ENCODE results near the gene CENPQ. TPM values are rescaled to one million over a fixed set of nuclear protein-coding genes. Genes with fewer than 3 reads are reported as not detected.

Gene CENPQ
- total RNA-seq, 1 experiment from 2014 or later = 5.5 TPM

DNA sequence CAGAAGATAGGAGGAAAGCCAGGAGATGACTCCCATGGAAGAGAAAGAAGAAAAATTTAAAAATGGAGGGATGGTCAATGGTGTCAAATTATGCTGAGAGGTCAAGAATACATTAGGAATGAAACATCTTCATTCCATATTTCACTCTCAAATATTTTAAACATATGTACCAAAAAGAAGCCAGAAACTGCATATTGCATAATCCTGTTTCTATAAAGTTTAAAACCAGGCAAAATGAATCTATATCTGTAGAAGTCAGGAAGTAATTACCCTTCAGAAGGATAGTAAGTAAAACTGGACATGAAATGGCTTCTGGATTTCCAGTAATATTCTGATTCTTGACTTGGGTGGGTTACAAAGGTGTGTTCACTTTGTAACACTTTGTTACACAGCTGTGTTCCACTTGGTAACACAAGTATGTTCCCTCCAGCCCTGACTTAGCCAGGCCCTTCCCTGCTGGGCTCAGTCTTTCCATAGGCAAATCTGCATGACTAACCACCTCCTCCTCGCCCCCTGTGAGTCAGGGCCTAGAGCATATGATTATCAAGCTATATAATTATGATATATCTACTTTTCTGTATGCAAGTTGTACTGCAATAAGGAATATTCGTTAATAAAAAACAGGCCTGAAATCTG lies 67.1 kb downstream of the CENPQ start:
- Histone ChIP-seq H3K9me3 (ENCODE audit: control insufficient read depth, insufficient read depth, low read depth, low read length) (no peaks in the 10 kb centered on the region), H3K27me3 (ENCODE audit: control insufficient read depth, insufficient read depth, low read length) (no peaks in the 10 kb centered on the region), H3K4me1 (ENCODE audit: control insufficient read depth, insufficient read depth, low read length) (no peaks in the 10 kb centered on the region), H3K27ac (ENCODE audit: low read length) (no peak overlapping the region), H3K36me3 (ENCODE audit: control insufficient read depth, insufficient read depth, low read length) (no peaks in the 10 kb centered on the region; the same call in 1 of the 2 replicates), H3K4me3 (ENCODE audit: low read depth in 2 of 2, low read length in 2 of 2) (no peak overlapping the region)
- DNase-seq (ENCODE audit: low read depth, low spot score) = no peak
- intact Hi-C loops (cut with micrococcal nuclease; ENCODE audit: unreplicated experiment) (no loop called here), in situ Hi-C loops (cut with HindIII; ENCODE audit: low pct_unique_long_range_greater_than_20kb, low sequenced_read_pairs) (no loop called here)
- TF ChIP-seq SIN3A (IDR thresholded peaks at IDR 0.05; ENCODE audit: borderline replicate concordance, insufficient read depth, low read depth, low read length) (no peak), TCF7L2 (IDR thresholded peaks at IDR 0.05; ENCODE audit: low read depth, low read length) (no peak), POLR2AphosphoS5 (IDR thresholded peaks at IDR 0.05; ENCODE audit: low read depth, low read length) (no peak)
- TF ChIP-seq, protein P1, sequence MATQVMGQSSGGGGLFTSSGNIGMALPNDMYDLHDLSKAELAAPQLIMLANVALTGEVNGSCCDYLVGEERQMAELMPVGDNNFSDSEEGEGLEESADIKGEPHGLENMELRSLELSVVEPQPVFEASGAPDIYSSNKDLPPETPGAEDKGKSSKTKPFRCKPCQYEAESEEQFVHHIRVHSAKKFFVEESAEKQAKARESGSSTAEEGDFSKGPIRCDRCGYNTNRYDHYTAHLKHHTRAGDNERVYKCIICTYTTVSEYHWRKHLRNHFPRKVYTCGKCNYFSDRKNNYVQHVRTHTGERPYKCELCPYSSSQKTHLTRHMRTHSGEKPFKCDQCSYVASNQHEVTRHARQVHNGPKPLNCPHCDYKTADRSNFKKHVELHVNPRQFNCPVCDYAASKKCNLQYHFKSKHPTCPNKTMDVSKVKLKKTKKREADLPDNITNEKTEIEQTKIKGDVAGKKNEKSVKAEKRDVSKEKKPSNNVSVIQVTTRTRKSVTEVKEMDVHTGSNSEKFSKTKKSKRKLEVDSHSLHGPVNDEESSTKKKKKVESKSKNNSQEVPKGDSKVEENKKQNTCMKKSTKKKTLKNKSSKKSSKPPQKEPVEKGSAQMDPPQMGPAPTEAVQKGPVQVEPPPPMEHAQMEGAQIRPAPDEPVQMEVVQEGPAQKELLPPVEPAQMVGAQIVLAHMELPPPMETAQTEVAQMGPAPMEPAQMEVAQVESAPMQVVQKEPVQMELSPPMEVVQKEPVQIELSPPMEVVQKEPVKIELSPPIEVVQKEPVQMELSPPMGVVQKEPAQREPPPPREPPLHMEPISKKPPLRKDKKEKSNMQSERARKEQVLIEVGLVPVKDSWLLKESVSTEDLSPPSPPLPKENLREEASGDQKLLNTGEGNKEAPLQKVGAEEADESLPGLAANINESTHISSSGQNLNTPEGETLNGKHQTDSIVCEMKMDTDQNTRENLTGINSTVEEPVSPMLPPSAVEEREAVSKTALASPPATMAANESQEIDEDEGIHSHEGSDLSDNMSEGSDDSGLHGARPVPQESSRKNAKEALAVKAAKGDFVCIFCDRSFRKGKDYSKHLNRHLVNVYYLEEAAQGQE (IDR thresholded peaks at IDR 0.05; ENCODE audit: insufficient read depth in 1 of 2, low read depth in 2 of 2, low read length in 1 of 2) = no peak
- TF ChIP-seq, protein P2, sequence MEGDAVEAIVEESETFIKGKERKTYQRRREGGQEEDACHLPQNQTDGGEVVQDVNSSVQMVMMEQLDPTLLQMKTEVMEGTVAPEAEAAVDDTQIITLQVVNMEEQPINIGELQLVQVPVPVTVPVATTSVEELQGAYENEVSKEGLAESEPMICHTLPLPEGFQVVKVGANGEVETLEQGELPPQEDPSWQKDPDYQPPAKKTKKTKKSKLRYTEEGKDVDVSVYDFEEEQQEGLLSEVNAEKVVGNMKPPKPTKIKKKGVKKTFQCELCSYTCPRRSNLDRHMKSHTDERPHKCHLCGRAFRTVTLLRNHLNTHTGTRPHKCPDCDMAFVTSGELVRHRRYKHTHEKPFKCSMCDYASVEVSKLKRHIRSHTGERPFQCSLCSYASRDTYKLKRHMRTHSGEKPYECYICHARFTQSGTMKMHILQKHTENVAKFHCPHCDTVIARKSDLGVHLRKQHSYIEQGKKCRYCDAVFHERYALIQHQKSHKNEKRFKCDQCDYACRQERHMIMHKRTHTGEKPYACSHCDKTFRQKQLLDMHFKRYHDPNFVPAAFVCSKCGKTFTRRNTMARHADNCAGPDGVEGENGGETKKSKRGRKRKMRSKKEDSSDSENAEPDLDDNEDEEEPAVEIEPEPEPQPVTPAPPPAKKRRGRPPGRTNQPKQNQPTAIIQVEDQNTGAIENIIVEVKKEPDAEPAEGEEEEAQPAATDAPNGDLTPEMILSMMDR (IDR thresholded peaks at IDR 0.05) = no peak
- CTCF ChIA-PET = no interaction called here
- no TSS peak for BruUV-seq (replicated peaks)
- no peak for ATAC-seq
- POLR2A ChIA-PET = no interaction called here

DNA sequence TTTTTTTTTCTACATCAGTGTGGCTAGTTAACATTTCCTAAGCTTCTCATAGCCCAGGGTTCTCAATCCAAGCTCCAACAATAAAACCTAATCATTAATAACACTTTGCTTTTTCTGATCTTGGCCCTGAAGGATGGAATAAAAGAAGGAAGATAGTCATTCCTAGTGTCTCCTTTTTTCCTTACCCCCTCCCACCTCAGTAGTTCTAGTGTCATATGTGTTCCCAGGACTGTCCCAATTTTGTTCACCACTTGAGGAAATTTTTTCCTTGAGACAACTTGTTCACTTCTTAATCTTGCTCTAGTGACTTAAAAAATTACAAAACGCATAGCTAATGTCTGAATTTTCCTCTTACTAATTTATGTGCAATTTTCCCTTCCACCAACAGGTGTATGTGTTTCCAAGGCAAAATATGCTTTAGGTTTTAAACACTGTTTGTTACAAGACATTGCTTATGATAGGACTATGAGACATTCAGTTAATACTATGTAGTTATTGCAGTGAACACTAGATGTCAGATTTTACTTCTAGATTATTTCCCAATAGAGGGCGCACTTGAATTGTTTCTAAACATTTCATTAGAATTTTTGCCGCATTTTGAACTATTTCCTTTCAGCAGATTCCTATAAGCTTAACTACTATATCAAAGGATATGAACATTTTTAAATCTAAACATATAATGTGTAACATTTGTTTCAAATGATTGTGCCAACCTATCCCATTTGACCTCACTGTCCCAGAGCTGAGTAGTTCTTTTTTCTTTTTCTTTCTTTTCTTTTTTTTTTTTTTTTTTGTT lies 68.8 kb downstream of the CENPQ start:
- ATAC-seq (peak; percentile 85), DNase-seq (ENCODE audit: low read depth, low spot score) (no peak)
- ChIA-PET CTCF (interaction anchor here (0.6 to 1.1 kb wide), 9 partner anchors 18 to 1942 kb away, joined by 3 to 10 read pairs (median 4); partner anchors contain the start of gene C6orf141), POLR2A (no interaction called here)
- BruUV-seq (replicated peaks) = no TSS peak
- Histone ChIP-seq H3K27me3 (ENCODE audit: control insufficient read depth, insufficient read depth, low read length) (no peaks in the 10 kb centered on the region), H3K9me3 (ENCODE audit: control insufficient read depth, insufficient read depth, low read depth, low read length) (no peaks in the 10 kb centered on the region), H3K4me1 (ENCODE audit: control insufficient read depth, insufficient read depth, low read length) (no peaks in the 10 kb centered on the region), H3K4me3 (ENCODE audit: low read depth in 2 of 2, low read length in 2 of 2) (no peak overlapping the region), H3K27ac (ENCODE audit: low read length) (no peak overlapping the region), H3K36me3 (ENCODE audit: control insufficient read depth, insufficient read depth, low read length) (no peaks in the 10 kb centered on the region; the same call in 1 of the 2 replicates)
- intact Hi-C loops (cut with micrococcal nuclease; ENCODE audit: unreplicated experiment) (loop anchor here (1.0 to 2.0 kb wide), 2 partner anchors 75 to 317 kb away; no protein-coding TSS in a partner anchor), in situ Hi-C loops (cut with HindIII; ENCODE audit: low pct_unique_long_range_greater_than_20kb, low sequenced_read_pairs) (no loop called here)
- TF ChIP-seq, protein P2 (IDR thresholded peaks at IDR 0.05) = peak; percentile 77
- TF ChIP-seq POLR2AphosphoS5 (IDR thresholded peaks at IDR 0.05; ENCODE audit: low read depth, low read length) = no peak

All from Panc1 (cell line).